Liver (tissue), 9 donors: ENCODE data around the gene MEIS2. TPM values are rescaled to one million over a fixed set of nuclear protein-coding genes. Genes with fewer than 3 reads are reported as not detected.

ENCODE experiments used
- DNase-seq: peaks from one replicate; pipeline ENCODE4 v3.0.0-alpha.2; 2017; ENCODE audit warnings: low spot score
- H3K27ac ChIP-seq, 2 donors: one replicate each; pipeline ENCODE4 v1.7.0; 2013; ENCODE audit warnings: inconsistent platforms in 2 of 2, low read length in 2 of 2, control low read depth in 1 of 2, low read depth in 1 of 2, mild to moderate bottlenecking in 1 of 2
- H3K27me3 ChIP-seq, 4 donors: one replicate each; pipeline versions ENCODE4 v1.6.1 to v1.7.0; 2013; ENCODE audit warnings: low read length in 3 of 4, inconsistent platforms in 1 of 4, mild to moderate bottlenecking in 1 of 4, moderate library complexity in 1 of 4; ENCODE audit not compliant: control insufficient read depth in 4 of 4, insufficient read depth in 4 of 4
- H3K36me3 ChIP-seq, 4 donors: one replicate each; pipeline versions ENCODE4 v1.6.1 to v1.7.0; 2013; ENCODE audit warnings: low read length in 3 of 4, mild to moderate bottlenecking in 3 of 4, low read depth in 1 of 4, moderate library complexity in 1 of 4; ENCODE audit not compliant: control insufficient read depth in 4 of 4, insufficient read depth in 3 of 4
- H3K4me1 ChIP-seq, 4 donors: one replicate each; pipeline versions ENCODE4 v1.6.1 to v1.7.0; 2013; ENCODE audit warnings: low read length in 3 of 4, mild to moderate bottlenecking in 3 of 4, moderate library complexity in 1 of 4; ENCODE audit not compliant: control insufficient read depth in 4 of 4, insufficient read depth in 4 of 4
- H3K4me3 ChIP-seq, 3 donors: one replicate each; pipeline versions ENCODE4 v1.6.1 to v1.7.0; 2013; ENCODE audit warnings: low read length in 3 of 3, control low read depth in 1 of 3, low read depth in 1 of 3, mild to moderate bottlenecking in 1 of 3
- H3K9ac ChIP-seq, 2 donors: one replicate each; pipeline ENCODE4 v1.7.0; 2013; ENCODE audit warnings: low read length in 2 of 2, mild to moderate bottlenecking in 2 of 2, moderate library complexity in 2 of 2, control low read depth in 1 of 2, low read depth in 1 of 2
- H3K9me3 ChIP-seq, 4 donors: one replicate each; pipeline versions ENCODE4 v1.6.1 to v1.7.0; 2013; ENCODE audit warnings: low read length in 3 of 4; ENCODE audit not compliant: control insufficient read depth in 4 of 4
- ATF3 ChIP-seq: IDR thresholded peaks from 2 replicates; pipeline ENCODE4 v1.6.1; 2016; ENCODE audit warnings: antibody characterized with exemption
- EGR1 ChIP-seq, 2 donors: IDR thresholded peaks; 2 replicates each; pipeline ENCODE4 v1.6.1; 2016 to 2018; ENCODE audit warnings: antibody characterized with exemption in 2 of 2, low read depth in 2 of 2
- FOXA1 ChIP-seq: IDR thresholded peaks from 2 replicates; pipeline ENCODE4 v1.6.1; 2016; ENCODE audit warnings: antibody characterized with exemption
- FOXA2 ChIP-seq: IDR thresholded peaks from 2 replicates; pipeline ENCODE4 v1.6.1; 2016; ENCODE audit warnings: antibody characterized with exemption
- GABPA ChIP-seq, 2 donors: IDR thresholded peaks in 1 of 2; conservative IDR thresholded peaks in 1 of 2; 2 replicates each; pipeline ENCODE4 v1.6.1; 2016; ENCODE audit warnings: antibody characterized with exemption in 2 of 2, mild to moderate bottlenecking in 1 of 2, moderate library complexity in 1 of 2
- HNF4G ChIP-seq: IDR thresholded peaks from 2 replicates; pipeline ENCODE4 v1.6.1; 2016; ENCODE audit warnings: antibody characterized with exemption
- JUND ChIP-seq, 2 donors: IDR thresholded peaks; 2 replicates each; pipeline ENCODE4 v1.6.1; 2016; ENCODE audit warnings: antibody characterized with exemption in 2 of 2
- MAX ChIP-seq: IDR thresholded peaks from 2 replicates; pipeline ENCODE4 v1.6.1; 2016; ENCODE audit warnings: antibody characterized with exemption
- NR2F2 ChIP-seq: IDR thresholded peaks from 2 replicates; pipeline ENCODE4 v1.6.1; 2016; ENCODE audit warnings: antibody characterized with exemption
- RAD21 ChIP-seq, 2 donors: IDR thresholded peaks; 2 replicates each; pipeline ENCODE4 v1.6.1; 2016; ENCODE audit warnings: antibody characterized with exemption in 2 of 2, mild to moderate bottlenecking in 2 of 2
- REST ChIP-seq: IDR thresholded peaks from 2 replicates; pipeline ENCODE4 v1.6.1; 2016; ENCODE audit warnings: antibody characterized with exemption, mild to moderate bottlenecking
- RXRA ChIP-seq, 2 donors: IDR thresholded peaks; 2 replicates each; pipeline ENCODE4 v1.6.1; 2017 to 2018; ENCODE audit warnings: antibody characterized with exemption in 2 of 2, mild to moderate bottlenecking in 1 of 2
- SP1 ChIP-seq: IDR thresholded peaks from 2 replicates; pipeline ENCODE4 v1.6.1; 2018; ENCODE audit warnings: antibody characterized with exemption, mild to moderate bottlenecking
- TAF1 ChIP-seq: conservative IDR thresholded peaks from 2 replicates; pipeline ENCODE4 v1.6.1; 2016; ENCODE audit warnings: antibody characterized with exemption, mild to moderate bottlenecking
- YY1 ChIP-seq: IDR thresholded peaks from 2 replicates; pipeline ENCODE4 v1.6.1; 2016; ENCODE audit warnings: antibody characterized with exemption, mild to moderate bottlenecking
- ZBTB33 ChIP-seq: IDR thresholded peaks from 2 replicates; pipeline ENCODE4 v1.6.1; 2016; ENCODE audit warnings: antibody characterized with exemption
- WGBS: extraction: QIAGEN DNeasy Blood & Tissue Kit; methylation state at CpG from one replicate; pipeline ENCODE4 v1.1.7; 2013; 5-methylcytosine and 5-hydroxymethylcytosine counted together
- polyA plus RNA-seq, 2 donors: library from polyadenylated mRNA; stranded (reverse) in 1 of 2; unstranded in 1 of 2; fragments of 200-250 nt in 1 of 2; fragments of >200 nt in 1 of 2; fragmentation: Nextera tagmentation in 1 of 2; extraction: Ambion mirVana in 1 of 2; gene quantifications; one replicate each; pipeline versions ENCODE4 v1.2.1 to v1.2.3, GENCODE V29; 2013 to 2015
- total RNA-seq, 2 donors: library from RNA; depleted of rRNA; stranded (reverse); fragments of >200 nt; gene quantifications; one replicate each; pipeline ENCODE4 v1.2.3, GENCODE V29; 2014
- TF ChIP-seq, protein P1 (sequence below): fragments of 150-350 bp; IDR thresholded peaks from 2 replicates; pipeline ENCODE4 v1.5.1; 2017; ENCODE audit warnings: improper control_type of control experiment, low read depth, low read length; ENCODE audit not compliant: missing input control
- donor health status: healthy.
- donor health status: healthy.
- donor health status: healthy.
- donor health status: healthy.
- donor health status: healthy.

MEIS2 gene
- total and polyA plus RNA-seq, 4 donors, result 3.9 to 12.6 (median 7.6) TPM

DNA sequence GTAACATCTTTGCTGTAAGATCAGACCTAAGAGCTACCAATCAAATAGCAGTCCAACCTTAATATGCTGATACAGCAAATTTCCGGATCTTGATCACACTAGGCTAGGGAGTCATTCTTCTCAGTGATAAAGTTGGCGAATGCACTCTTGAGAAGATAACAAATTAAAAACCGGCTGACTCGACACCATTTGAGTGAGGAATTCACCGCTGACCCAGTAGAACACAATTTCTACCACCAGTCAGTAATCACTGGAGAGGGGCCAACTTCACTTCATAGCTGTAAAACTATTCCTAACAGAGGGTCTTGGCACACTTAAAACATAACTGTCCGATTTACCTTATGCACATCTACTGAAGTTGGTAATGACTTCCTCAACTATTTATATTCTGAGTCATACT lies 47.2 kb downstream of the MEIS2 start:
- H3K9ac ChIP-seq, result no peak overlapping the region
- DNase-seq, result no peak
- no peak overlapping the region for H3K4me3 ChIP-seq
- no peaks in the 10 kb centered on the region for H3K36me3 ChIP-seq
- no peaks in the 10 kb centered on the region for H3K27me3 ChIP-seq
- no peaks in the 10 kb centered on the region for H3K9me3 ChIP-seq
- H3K27ac ChIP-seq, result no peak overlapping the region
- H3K4me1 ChIP-seq, result no peaks in the 10 kb centered on the region
- WGBS, result 84% methylated on average over 6 of the region's 6 CpGs
- no peak for TF ChIP-seq RAD21 (IDR thresholded peaks at IDR 0.05)
- TF ChIP-seq ATF3, result no peak
- TF ChIP-seq HNF4G, result no peak
- TF ChIP-seq ZBTB33, result no peak
- TF ChIP-seq RXRA (IDR thresholded peaks at IDR 0.05), result no peak
- no peak for TF ChIP-seq TAF1
- TF ChIP-seq, protein P1, sequence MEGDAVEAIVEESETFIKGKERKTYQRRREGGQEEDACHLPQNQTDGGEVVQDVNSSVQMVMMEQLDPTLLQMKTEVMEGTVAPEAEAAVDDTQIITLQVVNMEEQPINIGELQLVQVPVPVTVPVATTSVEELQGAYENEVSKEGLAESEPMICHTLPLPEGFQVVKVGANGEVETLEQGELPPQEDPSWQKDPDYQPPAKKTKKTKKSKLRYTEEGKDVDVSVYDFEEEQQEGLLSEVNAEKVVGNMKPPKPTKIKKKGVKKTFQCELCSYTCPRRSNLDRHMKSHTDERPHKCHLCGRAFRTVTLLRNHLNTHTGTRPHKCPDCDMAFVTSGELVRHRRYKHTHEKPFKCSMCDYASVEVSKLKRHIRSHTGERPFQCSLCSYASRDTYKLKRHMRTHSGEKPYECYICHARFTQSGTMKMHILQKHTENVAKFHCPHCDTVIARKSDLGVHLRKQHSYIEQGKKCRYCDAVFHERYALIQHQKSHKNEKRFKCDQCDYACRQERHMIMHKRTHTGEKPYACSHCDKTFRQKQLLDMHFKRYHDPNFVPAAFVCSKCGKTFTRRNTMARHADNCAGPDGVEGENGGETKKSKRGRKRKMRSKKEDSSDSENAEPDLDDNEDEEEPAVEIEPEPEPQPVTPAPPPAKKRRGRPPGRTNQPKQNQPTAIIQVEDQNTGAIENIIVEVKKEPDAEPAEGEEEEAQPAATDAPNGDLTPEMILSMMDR, result no peak
- no peak for TF ChIP-seq NR2F2
- TF ChIP-seq YY1, result no peak
- TF ChIP-seq JUND (IDR thresholded peaks at IDR 0.05), result no peak
- no peak for TF ChIP-seq FOXA2
- no peak for TF ChIP-seq MAX
- TF ChIP-seq REST, result no peak
- TF ChIP-seq FOXA1, result no peak

DNA sequence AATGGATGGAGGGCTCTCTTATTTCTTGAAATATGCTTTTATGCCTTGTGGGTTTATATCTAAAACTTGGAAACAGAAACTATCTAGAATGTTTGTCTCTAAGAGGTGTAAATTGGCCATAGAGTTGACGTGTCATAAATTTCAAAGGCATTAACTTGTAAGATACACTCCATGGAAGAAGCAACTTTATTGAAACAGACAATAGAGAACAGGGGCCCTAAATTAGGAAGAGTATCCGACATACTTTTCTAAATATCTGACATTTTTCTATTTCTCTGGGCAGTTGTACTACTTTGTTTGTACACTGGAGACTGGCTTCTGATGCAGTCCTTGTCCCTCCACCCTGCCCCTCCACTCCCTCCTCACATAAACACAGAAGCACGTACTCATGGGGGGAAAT lies 50.0 kb downstream of the MEIS2 start:
- no peak overlapping the region for H3K9ac ChIP-seq
- WGBS, result 86% methylated on average over 3 of the region's 3 CpGs
- no peak overlapping the region for H3K4me3 ChIP-seq
- no peak overlapping the region for H3K27ac ChIP-seq
- H3K4me1 ChIP-seq, result no peaks in the 10 kb centered on the region
- H3K9me3 ChIP-seq, result no peaks in the 10 kb centered on the region
- no peaks in the 10 kb centered on the region for H3K27me3 ChIP-seq
- no peak for DNase-seq
- no peaks in the 10 kb centered on the region for H3K36me3 ChIP-seq
- TF ChIP-seq FOXA1, result no peak
- no peak for TF ChIP-seq SP1
- TF ChIP-seq, protein P1, result no peak
- no peak for TF ChIP-seq HNF4G
- TF ChIP-seq GABPA (IDR thresholded peaks at IDR 0.05 in 1 of 2, conservative IDR thresholded peaks at IDR 0.05 in 1 of 2), result no peak
- TF ChIP-seq ZBTB33, result no peak
- no peak for TF ChIP-seq TAF1
- no peak for TF ChIP-seq EGR1 (IDR thresholded peaks at IDR 0.05; ENCODE audit: low read depth in 2 of 2)
- TF ChIP-seq RXRA (IDR thresholded peaks at IDR 0.05), result no peak
- TF ChIP-seq FOXA2, result no peak
